NCI-H2196 (cell line): ENCODE measurements around the gene GNG10.
"Not testable (repeated sequence)": the region's sequence is repeated elsewhere in the genome, so short reads cannot be mapped to it uniquely, and the experiment has no call there.

Experiments
- DNase-seq: peaks from one replicate; lab custom pipeline; 2025; ENCODE audit not compliant: unreplicated experiment; lab: John Stamatoyannopoulos, UW

The GNG10 gene

GRCh38 chr9:111661150-111661801, at the start of gene GNG10:
TSS of gene GNG10 (plus strand) at chr9:111661605. CDS start at chr9:111661635, 30 bp downstream.
- DNase-seq: peak; percentile 43

DNA sequence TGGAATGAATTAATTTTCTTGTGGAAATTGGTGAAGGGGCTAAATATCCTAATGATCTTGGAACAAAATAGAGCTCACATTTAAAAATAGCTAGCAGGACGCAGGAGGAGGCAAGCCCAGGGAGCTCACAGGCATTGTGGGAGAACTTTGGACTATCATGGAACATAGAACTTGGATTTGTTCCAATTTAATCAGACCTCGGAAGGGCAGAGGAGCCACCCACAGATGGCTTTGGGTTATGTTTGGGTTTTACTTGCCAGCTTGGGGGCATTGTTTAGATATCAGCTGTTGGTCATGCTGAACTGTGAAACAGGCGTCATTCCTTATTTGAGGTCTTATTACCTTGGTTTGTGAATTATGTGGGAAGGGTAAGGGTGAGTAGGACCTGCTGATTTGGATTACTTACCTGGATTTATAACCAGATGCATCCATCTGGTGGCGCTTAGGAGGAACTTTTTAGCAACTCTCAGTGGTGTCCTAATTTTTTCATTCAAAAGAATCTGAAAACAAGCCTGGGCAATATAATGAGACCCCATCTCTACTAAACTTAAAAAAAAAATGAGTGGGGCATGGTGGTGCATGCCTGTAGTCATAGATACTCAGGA, 47.9 kb upstream of the GNG10 start:
- no peak for DNase-seq

- no peak for DNase-seq
Observed at GRCh38 chr9:111615928-111616327, 45.5 kb upstream of the GNG10 start.

DNA sequence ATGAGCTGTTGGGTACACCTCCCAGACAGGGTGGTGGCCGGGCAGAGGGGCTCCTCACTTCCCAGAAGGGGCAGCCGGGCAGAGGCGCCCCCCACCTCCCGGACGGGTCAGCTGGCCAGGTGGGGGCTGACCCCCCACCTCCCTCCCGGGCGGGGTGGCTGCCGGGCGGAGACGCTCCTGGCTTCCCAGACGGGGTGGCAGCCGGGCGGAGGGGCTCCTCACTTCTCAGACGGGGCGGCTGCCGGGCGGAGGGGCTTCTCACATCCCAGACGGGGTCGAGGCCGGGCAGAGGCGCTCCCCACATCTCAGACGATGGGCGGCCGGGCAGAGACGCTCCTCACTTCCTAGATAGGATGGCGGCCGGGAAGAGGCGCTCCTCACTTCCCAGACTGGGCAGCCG, 44.1 kb upstream of the GNG10 start:
- not testable (repeated sequence) for DNase-seq

DNA sequence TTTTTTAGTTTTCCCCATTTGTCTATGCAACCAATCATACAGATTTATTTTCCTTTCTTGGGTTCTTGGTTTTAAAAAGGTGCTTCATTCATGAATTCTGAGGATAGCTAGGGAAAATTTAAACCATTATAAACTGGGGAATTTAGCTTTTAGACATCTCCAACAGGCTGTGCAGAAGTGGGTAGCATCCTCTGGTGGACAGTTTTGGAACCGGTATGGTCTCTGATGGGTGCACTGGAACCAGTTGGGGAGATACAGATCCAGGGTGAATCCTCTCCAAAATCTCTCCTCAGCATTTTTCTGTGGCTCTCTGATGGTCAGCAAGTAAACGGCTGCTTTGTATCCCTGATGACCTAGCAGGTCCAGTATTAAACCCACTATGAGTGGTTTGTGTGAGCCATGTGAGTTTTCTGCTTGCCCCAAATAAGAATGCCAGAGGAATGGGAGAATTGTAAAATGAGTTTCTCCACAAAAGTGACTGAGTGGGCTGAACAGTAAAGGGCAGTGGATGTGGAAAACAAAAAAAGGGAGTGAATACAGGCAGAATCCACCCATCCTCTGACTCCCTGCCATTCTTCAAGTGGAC, 39.4 kb upstream of the GNG10 start:
- peak; percentile 32 for DNase-seq

DNA sequence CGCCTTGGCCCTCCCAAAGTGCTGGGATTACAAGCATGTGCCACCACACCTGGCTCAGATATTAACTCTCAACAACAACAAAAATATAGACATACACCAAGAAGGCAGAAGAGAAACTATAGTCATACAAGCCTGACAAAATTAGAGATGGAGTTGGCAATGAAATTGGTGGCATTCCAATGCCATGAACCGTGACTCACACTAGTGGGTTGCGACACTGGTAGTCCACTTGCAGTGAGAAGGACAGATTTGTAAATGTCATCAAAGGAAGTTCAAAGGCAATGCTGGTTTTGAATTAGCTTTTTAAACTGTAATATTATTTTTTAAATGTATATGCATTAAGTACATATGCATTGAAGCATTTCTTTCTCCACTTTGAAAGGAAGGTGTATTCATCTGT, 38.8 kb upstream of the GNG10 start:
- DNase-seq: no peak

DNA sequence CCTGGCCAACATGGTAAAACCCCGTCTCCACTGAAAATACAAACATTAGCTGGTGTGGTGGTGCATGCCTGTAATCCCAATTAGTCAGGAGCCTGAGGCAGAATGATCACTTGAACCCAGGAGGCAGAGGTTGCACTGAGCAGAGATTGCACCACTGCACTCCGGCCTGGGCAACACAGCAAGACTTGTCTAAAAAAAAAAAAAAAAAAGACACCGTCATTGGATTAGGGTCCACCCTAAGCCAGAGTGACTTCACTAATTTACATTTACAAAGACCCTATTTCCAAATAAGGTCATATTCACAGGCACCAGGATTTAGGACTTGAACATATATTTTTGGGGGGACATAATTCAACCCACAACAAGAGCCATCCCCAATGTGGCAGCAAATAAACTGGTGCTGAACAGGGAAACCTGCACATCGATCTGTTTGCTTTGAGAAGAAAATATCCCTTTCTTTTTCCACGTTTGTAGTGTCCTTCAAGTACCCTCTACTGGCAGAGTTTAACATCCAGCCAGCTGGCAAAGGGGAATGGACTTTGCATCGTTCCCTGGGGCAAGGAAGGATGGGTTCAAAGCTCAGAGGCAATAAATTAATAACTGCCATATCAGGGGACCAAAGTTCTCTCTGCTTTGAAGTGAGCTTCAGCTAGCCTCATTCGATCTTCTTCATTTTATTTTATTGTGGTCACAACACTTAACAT, 34.0 kb upstream of the GNG10 start:
- no peak for DNase-seq

DNA sequence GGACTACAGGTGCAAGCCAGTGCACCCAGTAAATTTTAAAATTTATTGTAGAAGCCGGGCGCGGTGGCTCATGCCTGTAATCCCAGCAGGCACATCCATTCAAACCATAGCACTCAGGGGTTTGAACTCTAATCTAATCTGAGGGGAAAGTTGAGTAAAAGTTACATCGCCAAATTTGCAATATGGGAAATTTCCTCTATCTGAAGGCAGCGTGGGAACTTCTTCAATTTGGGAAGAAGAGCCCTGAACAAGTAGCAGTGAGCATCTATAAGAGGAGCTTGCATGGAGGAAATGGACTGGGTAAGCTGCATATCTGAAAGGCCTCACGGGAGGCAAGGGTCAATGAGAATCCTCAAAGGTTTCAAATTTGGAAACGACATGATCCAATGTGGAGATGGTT, 33.0 kb upstream of the GNG10 start:
- DNase-seq: no peak

DNA sequence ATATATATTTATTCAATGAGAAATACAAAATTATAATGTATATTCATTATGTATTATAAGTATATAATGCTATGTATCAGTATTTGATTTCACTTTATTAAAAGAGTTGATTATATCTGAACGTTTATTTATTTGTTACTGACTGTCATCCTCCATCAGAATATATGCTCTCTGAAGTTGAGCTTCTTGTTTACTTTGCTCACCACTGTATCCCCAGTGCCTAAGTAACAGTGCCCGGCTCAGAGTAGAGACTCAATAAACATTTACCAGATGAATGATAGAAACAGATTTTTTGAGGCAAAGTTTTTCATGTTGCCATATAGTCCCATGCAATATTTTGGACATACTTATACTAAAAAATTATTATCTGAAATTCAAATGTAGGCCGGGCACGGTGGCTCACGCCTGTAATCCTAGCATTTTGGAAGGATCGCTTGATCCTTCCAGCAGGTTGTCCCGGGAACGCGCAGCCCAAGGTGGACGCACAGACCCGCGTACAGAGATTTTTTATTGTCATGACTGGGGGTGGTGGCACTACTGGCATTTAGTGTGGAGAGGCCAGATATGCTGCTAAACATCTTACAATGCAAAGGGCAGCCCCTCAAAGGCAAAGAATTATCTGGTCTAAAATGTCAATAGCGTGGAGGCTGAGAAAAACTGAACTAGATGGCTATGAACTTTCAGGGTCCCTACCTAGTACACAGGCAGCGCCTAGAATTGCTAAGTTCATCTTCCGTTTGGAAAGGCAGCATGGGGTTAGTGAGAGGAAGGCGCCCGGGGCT, 31.0 kb upstream of the GNG10 start:
- no peak for DNase-seq

DNA sequence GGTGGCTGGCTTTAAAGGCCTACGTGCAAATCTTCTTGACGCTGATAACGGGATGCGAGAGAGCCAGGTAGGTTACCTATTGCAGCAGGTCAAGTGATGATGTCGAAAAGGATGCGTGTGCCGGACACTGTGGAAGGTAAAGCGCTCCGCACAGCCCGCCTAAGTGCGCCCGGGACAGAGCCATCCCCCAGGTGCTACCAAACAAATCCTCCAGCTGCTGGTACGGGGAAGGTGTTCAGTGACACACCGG, 30.5 kb upstream of the GNG10 start:
- no peak for DNase-seq

DNA sequence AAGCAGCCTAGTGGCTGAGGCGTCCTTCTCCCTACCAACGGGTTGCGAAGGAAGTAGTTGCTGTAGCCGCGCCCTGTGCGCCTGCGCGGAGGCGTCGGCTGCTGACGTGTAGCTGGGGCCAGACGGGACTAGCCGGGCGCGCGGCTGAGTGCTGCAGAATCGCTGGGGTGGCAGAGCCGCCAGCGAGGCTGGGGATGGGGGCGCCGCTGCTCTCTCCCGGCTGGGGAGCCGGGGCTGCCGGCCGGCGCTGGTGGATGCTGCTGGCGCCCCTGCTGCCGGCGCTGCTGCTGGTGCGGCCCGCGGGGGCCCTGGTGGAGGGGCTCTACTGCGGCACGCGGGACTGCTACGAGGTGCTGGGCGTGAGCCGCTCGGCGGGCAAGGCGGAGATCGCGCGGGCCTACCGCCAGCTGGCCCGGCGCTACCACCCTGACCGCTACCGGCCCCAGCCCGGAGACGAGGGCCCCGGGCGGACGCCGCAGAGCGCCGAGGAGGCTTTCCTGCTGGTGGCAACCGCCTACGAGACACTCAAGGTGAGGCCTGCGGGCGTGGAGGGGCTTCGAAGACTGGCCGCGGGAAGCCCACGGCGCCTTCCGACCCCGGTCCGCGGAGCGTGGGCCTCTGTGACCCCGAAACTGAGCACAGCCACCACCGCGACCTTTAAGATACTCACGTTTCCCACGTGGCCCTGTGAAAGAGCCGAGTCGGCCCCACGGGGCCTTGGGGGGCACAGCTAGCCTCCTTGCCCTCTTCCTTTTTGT, 30.0 kb upstream of the GNG10 start, which contains the start of gene DNAJC25:
Gene DNAJC25, plus strand, starts transcription at position 121 of the 758 bp plus-strand sequence. Its CDS starts 74 bp downstream, at position 195.
- DNase-seq: peak; percentile 95

- DNase-seq: no peak
Observed at GRCh38 chr9:111632060-111632459, 29.3 kb upstream of the GNG10 start.

DNA sequence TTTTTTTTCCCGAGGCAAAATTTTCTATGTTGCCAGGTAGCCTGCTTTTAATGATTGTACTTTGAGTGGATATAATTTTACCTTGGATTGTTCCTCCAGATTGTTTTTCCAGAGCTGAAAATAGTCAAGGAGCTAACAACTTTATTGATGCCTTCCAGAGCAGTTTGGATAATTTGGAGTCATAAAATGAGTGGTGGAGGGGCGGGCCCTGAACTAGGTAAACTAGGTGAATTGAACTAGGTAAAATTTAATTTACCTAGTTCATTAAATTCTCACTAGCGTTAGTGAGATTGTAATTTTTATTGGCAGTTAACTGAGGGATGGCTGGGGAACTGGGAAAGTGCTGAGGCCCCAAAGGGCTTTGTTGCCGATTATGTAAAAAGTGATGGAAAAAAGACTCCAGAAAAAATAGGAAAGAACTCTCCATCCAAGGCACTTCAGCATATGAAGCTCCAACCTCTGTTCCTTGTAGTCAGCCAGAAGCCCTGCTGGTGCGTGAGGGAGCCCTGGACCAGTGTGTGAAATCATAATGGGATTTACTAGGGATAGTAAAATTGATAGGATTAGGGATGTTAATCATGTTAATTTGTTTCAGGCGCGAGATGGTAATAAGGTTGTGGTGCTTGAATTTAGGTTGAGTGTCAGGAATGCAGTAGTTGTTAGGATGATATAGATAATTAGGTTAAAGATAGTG, 28.6 kb upstream of the GNG10 start:
- DNase-seq: no peak

DNA sequence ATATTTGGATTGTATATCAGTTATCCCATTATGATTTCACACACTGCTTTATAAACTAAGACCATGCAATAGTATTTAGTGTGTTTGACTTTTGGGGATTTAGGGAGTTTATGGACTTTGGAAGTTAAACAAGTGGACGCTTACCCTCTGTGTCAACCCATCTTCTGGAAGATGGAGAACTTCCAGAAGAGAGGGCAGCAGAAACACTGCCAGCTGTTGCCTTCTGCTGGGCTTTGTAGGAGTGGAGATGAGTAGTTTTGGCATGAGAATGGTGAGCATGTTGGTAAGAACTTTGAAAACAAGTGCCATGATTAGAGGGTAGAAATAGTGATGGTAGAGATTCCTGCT, 28.0 kb upstream of the GNG10 start:
- no peak for DNase-seq

DNA sequence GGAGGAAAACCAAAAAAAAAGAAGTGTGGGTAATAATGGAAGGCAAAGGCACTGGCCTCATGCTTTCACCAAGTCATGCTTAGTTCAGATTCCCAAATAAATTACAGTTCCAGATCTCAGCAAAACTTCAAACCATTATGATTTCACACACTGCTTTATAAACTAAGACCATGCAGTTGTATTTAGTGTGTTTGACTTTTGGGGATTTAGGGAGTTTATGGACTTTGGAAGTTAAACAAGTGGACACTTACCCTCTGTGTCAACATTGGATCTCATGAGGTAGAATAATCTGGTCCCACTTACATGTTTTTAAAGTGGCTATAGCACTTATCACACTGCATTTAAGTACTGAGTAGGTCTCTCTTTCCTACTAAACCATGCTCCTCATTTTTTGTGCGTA, 26.5 kb upstream of the GNG10 start:
- DNase-seq: no peak

- DNase-seq: no peak
Observed at GRCh38 chr9:111637421-111637950, 23.9 kb upstream of the GNG10 start.

DNA sequence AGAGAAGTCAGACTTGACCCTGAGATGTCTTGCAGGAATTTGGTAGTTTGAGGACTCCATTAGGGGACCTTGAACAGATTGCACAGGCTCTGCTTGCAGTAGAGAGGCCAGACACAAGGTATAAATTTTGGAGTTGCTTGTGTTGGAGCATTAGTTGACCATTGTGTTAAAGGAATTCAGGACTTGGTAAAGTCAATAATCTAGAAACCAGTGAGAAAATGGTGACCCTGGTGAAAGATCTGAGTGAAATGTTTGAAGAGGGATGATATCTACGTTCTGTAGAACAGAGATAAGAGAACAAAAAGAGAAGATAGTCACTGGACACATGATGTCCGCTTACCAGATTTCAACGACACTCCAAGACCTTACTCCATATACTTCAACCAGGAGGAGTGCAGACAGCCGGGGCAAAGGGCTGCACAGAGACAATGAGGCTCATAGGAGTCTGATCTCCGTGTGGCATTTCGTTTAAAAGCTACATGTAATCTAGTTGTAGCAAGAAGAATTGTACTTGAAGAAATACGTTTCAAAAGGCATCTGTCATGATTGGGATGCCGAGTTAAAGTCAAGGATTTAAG, 17.1 kb upstream of the GNG10 start:
- no peak for DNase-seq

DNA sequence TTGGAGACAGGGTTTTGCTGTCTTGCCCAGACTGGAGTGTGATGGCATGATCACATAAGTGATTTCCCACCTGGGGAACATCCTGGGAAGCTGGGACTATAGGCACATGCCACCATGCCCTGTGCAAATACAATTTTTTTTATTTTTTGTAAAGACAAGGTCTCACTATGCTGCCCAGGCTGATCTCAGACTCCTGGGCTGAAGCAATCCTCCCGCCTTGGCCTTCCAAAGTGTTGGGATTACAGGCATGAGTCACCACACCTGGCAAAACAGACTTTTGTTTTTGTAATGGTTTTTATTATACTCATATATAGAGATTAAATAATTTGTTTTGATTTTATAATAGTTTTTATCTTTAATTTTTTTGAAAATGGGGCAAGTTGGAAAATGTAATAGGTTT, 15.6 kb upstream of the GNG10 start:
- DNase-seq: no peak

DNA sequence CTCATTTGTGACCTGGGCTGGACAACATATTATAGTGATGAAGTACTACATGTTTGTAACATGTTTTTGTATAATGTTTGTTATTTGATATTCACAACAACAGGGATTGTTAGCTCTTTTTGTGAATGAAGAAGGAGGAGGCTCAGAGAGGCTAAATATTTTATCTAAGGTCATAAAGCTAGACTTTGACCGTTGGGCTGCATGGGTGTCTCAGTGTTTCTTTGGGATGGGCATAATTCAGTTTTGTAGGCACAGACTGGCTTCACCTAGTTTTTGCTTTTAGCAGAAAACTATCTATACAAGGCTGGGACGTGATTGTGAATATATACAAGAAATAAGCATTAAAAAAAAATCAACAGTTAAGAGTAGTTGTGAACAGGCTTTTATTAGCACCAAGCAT, 15.0 kb upstream of the GNG10 start:
- no peak for DNase-seq

DNA sequence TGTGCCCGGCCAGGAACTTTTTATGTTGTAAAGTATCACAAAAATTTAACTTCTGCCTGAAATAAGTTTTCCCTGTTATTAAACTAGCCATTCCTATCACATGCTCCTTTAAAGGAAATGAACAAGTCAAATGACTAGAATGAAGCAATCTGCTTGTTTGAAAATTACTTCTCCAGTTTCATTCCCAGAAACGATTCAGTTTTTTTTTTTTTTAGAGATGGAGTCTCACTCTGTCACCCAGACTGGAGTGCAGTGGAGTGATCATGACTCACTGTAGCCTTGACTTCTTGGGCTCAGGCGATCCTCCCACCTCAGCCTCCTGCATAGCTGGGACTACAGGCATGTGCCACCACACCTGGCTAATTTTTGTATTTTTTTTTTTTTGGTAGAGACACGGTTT, 13.3 kb upstream of the GNG10 start:
- no peak for DNase-seq
